Stimulated activated CD8-positive, alpha-beta memory T cell treated with anti-CD3 and anti-CD28 coated beads, Interleukin-15, amount 100 ng/mL, for 24 hours (primary cell): ENCODE data around the gene SLFNL1.

Experiments used
- DNase-seq: peaks from one replicate; pipeline ENCODE4 v3.0.0-alpha.2; 2020; ENCODE audit warnings: low read depth

SLFNL1 gene

DNA sequence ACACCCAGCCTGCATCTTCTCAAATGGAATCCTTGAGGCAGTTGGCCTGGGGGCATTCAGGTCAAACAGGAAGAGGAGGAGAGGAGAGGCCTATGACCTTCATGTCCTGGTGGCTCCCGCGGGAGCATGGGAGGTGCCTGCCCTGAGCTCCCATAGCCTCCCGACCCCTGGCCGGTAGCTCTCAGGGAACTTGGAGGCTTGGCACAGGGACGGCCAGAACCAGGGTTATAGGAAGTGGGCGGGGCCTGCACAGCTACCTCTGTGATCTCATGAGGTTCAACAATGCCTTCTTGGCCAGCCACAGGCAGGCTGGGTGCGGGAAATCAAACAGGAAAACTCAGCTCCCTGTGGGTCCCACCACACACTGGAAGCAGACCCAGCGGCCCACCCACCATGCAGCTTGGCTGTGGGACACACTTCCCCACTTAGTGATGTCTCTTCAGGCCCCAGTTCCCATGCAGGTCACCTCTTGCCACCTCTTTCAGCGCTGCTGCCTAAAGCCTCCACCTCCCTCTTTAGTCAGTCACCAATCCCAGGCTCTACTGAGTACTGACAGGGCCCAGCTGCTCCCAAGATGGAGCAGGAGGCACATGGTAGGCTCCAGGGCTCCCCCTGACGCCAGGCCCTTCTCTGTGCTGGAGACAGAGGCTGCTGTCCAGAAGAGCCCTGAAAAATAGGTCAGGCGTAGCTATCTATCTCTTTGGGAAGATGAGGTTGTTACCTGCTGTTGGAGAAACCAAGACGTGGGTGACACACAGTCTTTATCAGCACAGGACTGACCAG is at the start of gene SLFNL1:
TSS of gene SLFNL1 (minus strand) at position 200 of the 783 bp plus-strand sequence. CDS start 1,065 bp downstream, outside the sequence.
- no peak for DNase-seq

DNA sequence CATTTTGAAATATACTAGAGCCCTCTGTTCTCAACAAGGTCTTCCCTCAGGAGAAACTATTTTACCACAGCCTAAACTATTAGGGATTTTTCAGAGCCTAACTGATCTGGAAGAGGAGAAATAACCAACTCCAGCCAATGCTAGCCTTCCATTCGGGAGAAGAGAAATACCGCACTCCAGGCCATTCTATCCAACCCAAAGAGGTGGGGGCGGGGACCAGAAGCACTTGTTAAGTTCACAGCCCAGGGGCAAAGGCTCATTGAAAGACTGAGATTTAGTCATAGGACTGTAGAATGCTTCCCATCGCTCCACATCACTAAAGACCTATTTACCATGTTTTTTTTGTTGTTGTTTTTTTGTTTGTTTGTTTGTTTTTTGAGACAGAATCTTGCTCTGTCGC is 35.4 kb upstream of the SLFNL1 start:
- DNase-seq: no peak

DNA sequence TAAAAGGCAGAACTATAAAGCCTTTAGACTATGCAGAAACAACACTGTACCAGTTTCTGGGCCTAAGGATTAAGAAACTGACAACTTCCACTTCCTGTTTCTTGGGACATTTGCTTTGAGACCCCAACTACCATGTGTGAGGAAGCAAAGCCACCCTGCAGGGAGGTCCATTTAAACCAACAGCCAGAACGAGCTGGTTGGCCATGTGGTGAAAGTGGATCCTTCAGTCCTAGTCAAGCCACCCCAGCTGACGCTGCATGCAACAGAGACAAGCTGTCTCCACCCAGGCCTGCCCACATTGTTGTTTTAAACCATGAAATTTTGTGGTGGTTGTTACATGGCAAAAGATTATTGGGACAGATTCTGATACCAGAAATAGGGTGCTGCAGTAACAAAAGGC is 31.8 kb upstream of the SLFNL1 start:
- no peak for DNase-seq

DNA sequence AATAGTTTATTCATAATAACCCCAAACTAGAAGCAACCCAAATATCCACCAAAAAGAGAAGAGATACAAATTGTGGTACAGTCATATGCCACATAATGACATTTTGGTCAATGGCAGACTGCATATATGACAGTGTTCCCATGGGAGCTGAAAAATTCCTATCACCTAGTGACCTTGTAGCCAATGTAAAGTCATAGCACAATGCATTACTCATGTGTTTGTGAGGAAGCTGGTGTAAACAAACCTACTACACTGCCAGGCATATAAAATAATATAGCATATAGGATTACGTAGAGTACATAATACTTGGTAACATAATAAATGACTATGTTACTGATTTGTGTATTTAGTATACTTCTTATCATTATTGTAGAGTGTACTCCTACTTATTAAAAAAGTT is 29.5 kb upstream of the SLFNL1 start:
- no peak for DNase-seq

DNA sequence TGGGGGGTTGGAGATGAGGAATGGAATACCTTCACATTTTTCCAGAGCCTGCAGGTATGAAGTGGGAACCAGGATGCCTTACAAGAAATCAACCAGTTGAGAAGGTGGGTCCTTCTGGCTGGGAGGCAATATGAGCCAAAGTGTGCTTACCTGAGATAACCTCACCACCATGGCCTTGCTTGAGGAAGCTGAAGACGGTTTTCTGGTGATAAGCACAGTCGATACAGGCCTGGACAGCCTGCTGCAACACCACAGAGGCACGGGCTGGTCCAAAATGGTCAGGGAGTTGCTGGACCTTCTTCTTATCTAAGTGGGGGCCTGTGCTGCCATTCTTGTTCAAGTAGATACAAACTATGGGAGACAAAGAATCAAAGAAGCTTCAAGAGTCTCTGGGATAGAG is 27.0 kb upstream of the SLFNL1 start:
- no peak for DNase-seq

DNA sequence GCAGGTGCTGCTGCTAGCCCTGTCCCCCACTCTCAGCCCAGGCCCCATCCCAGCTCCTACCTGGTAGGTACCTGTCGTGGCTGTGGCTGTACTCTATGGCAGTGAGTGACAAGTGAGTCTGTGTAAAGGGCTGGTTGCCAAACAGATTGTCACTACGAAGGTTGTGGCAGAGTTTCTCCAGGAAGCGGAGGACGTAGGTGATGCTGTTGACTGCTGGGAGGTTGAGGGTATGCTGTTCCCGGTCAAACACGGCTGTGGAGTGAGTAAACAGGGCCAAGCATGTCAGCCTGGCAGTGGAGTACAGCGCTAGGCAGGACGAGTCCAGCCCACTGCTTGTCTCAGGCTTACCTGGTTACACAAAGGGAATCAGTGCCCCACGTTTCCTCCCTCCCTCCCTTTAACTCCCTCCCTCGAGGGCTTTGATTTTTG is 24.8 kb upstream of the SLFNL1 start:
- no peak for DNase-seq

DNA sequence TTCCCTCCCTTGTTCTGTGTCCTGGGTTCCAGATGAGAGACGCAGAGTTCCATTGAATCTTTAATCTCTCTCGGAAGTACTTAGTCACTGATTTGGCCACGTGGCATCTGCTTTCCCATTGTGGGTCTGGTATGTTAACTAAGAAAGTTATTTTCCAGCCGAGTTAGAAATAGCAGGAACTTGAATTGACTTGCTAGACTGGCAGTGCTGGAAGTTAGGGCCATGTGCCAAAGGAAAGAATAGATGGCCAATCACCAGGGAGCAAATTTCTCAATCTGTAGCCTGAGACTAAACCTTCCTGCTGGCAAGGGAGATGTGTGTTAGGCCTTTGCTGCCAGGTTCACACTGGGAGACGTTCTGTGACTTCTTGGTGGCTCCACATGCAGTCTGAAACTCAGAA is 24.2 kb upstream of the SLFNL1 start:
- DNase-seq: no peak

DNA sequence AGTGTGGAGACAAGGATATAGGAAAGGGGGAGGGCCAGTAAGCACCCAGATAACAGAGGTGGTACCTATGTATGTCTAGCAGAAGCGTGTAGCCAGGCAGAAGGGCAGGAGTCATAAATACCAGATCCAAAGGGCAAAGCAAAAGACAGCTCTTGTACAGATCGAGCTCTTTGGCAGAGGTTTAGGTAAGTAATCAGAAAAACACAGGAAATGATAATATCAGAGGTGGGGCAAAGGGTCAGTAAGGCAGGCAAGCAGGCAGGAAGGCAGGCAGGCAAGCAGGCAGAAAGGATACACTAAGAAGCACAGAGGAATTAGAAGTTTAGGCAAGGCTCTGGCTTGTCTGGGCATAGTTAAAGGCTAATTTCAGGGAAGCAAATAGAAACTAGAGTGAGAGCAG is 22.7 kb upstream of the SLFNL1 start:
- no peak for DNase-seq

DNA sequence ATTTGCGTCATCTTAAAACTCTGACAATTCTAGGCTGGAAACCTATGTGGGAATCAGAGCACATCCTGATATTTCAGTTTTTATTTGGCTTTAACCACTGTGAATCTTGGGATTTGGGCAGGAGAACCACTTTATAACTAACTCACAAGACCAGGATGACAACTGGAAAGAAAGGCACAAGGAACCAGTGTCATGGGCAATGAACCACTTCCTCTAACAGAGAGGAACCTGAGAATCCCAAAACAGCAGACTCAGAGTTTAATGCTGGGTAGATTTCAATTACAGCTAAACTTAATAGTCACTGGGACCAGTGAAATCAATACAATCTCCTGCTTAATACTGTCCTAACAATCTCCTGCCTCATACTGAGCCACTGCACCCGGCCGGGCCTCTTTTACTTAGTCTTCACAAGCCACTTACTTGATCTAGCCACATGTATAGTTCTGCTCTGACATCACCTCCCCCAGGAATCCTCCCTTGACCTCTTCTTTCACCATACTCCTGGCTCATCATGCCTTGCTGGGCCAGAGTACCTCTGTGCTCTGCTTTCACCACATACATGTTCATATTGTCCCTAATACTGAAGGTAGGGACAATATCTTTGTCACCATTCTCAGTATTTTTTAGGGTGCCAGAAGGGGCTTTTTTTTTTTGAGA is 20.2 kb upstream of the SLFNL1 start:
- DNase-seq: no peak

DNA sequence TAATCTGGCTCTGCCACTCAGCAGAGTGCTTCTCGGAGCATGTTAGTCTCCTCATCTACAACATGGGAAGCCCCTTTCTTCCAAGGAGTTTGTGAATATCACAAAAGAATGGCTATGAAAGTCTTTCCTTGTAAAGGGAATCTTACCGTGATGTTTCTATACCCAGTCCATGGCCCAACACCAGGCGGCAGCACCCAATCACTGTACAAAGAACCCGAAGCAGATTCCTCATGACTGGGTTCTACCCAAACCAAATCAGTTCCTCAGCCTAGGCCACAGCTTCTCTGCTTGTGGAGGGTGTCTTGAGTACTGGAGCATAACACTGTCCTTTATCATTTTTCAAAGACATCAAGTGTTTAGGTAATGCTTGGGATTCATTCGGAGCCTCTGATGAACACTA is 16.6 kb upstream of the SLFNL1 start:
- no peak for DNase-seq

DNA sequence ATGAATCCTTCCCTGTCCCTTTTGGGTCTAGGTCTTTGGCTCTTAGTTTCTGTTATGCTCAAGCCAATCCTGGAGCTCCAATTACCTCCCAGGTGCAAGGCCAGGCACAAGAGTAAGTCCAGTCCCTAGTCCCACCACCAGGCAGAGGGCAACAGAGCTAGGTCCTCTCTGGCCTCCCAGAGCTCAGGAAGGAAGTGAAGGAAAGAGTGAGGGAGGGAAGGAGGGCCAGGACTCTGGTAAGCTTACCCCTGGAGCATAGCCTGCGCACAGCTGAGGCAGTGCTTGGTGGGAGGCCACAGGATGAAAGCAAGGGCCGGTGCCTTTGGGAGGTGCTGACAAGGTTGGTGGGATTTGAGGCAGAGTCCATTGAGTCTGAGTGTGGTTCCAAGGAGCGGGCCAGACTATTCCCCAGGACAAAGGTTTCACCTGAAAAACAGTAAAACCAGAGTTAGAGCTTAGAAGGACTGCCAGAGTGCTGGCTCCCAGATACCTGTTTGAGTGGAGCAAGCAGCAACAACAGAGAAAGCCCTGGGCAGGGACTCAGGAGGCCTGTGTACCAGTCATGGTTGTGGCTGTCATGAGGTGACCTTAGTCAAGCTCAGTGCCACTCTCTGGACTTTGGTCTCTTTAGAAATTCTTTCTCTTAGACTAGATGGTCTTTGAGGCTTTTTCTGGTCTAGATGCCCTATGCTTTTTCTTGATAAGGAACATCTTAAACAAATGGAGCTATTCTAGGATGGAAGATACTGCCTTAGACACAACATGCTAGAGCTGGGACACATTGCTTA is 15.8 kb upstream of the SLFNL1 start:
- no peak for DNase-seq

DNA sequence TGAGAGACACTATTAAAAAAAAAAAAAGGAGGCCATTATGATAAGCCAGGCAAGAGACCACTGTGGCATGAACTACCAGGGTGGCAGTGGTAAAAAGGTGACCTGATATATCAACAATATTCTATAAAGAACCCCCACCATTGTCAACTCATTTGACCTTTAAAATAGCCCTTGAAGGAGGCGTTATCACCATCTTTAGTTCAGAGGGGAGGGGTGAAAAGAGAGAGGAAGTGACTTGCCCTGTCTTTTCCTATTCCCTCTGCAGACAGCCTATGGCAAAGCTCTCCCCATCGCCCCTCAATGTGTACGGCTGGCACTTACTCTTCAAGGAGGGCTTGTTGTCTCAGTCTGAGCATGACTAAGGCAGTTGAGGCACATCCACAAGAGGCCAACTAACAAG is 11.7 kb upstream of the SLFNL1 start:
- no peak for DNase-seq

DNA sequence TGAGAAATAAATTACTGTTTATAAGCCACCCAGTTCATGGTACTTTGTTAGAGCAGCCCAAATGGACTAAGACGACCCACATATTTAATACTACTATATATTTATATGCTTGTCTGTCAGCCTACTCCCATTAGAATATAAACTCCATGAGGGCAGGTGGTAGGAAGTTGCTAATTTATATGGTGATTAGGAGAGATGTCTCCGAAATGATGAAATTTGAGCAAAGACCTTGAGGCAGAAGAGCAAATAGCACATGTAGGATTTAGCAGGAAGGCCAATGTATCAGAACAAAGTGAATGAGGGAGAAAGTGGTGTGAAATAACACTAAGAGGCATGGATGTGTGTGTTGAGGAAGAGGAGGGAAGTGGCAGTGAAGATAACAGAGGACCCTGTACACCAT is 10.6 kb upstream of the SLFNL1 start:
- no peak for DNase-seq

DNA sequence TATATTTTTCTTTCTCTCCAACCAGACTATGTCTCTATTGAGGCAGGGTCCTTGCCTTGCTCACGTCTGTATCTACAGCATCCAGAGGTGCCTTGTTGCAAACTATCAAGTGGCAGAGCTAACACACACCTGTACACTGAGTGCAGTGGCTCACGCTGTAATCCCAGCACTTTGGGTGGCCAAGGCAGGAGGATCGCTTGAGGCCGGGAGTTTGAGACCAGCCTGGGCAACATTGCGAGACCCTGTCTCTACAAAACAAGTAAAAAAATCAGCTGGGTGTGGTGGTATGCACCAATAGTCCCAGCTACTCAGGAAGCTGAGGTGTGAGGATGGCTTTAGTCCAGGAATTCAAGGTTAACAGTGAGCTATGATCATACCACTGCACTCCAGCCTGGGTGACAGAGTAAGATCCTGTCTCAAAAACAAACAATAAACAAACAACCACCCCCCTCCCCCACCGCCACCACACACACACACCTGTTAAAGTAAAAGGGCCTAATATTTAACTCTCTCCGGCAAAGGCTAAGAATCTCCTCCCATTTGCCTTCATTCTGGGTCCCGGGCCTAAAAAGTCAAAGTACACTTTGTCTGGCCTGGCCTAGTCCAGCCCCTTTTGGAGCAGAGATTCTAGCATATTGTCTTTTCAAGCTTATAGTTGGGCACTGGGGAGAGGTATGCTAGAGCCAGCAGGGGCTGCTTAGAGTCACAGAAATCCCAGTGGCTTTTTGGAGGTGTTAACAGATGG is 9.5 kb upstream of the SLFNL1 start:
- no peak for DNase-seq

DNA sequence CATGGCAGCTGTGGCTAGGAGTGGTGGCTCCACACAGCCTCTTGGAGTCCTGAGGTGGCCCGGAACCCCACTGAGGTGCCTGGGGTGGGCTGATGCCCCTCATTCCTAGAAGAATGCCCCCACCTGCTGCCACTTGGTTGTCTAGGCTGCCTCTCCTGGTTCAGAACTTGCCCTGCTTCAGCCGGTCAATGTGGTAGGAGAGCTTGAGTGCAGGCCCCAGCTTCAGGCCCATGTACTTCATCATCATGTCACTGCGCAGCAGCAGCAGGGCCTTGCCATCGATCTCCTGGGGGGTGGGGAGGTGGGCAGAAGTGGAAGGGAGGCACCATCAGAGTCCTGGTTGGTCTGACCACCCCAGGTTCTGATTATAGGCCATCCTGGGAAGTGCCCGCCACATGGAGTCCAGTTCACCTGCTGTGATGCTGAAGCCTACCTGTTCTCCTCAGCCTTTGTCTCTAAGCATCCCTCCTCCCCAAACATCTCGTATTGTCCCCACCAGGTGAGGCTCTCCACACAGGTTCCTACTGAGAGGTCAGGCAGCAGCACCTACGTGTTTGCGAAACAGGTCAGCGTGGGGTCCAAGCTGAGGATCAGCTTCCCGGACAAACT is 6.6 kb upstream of the SLFNL1 start:
- no peak for DNase-seq

DNA sequence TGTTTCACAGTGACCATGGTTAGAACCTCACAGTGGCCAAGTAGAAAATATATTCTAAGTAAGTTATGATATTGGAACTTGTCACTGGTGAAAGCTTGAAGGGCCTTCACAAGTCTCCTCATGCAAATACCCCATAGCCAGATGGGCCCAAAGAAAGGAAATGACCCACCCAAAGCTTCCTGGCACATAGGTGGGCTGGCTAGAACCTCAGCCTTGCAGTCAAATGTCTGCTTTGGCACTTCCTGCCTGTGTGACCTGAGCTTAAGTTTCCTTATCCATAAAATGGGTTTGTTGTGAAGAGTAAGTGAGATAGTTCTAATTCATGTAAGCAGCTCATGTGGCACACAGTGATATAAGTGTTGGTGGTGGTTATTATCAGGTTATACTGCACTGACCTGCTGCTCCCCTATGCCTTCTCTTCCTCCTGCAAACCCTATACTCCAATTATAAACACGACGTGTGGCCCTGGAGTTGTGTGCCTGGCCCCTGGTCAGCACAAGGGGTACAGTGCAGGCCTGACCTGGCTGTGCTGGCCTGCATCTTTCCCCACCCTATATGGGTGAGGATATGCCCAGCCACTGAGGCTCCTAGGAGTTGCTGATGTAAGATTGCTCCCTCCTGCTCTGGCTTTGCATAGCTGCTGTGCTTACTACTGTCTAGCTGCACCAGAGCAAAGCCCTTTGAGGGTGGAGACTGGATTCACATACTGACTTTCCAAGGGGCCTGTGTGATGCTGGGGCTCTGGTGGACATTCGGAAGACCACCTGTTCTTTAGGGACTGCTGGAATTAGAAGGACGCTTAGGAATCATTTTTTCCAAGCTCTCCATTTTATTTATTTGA is 4.7 kb upstream of the SLFNL1 start:
- DNase-seq: no peak

DNA sequence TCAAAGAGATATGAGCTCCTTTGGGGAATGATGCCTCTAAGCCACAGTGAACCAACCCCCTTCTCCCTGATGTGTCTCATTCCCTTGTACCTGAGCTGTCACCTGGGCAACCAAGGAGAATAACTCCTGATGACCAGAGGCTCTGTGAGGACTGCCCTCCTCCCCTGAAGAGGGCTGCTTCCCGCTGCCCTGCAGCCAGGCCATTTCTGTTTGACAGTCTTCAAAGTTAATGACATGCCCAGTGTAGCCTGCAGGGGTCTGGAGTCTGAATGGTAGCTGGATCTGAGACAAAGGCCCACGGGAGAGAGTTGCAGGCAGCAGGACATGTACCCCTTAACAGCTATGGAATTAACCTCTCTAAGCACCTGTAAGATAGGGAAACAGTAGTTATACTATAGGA is 3.4 kb upstream of the SLFNL1 start:
- DNase-seq: no peak

DNA sequence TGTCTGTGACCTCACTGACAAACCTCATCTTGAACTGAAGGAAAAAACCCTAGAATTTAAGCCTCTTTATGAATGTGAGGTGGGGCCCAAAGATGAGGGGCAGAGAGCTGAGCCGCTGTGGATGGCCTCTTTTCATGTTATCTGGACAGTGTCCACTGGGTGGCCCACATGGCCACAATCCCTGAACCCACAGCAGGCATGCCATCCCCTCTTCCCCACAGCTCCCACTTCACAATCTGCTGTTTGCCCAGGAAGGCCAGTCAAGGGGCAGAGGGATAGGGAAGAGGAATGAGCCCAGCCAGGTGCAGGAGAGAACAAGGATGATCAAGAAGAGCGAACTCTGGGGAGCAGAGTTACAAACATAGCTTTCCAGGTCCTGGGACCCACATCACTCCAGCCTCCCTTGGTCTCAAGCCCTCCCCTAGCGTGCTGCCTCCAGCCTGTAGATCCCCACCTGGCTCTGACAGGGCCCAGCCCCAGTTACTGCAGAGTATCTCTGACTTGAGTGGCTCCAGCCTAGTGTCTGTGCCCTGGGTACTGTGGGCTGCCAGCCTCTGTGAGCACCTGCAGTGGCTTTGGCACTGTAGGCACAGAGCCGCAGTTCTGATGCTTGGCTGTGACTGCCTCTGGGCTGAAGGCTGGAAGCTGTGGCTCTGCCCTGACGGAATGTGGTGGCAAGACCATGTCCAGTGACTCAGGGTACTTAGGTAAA is 1.9 kb upstream of the SLFNL1 start:
- no peak for DNase-seq

DNA sequence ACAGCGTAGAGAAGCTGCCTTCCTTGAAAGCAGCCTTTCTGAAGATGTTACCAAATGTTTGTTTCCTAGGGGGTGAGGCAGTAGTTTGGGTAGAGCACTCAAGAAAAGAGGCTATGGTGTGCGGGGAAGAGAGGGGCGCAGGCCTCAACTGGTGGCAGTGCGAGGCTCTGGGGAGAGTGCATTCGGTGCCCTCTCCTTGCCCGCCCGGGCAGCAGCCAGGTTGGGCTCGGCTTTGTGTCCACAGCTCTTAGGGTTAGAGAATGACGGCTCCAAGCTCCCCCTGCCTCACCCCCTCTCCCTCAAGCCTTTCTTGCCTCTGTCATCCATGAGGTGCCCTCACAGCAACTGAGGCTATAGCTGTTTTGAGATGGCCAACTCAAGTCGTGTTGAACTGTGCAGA is 899 bp upstream of the SLFNL1 start:
- DNase-seq: no peak

DNA sequence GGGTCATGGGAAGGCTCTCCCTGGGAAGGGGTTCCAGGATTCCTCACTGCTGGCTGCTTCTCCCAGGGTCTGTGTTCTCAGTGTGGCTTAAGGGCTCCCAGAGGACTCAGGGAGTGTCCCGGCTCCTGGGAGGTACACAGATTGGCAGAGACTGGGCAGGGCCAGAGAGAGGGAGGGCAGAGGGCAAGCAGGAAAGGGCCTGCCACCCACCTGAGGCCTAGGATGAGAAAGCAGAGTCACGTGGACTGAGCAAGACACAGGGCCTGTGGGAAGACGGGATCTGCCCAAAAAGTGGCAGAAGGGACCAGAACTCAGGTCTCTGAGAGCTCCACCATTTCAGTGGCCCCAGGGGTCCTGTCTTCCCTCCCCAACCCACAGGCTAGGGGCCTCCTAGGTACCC is 871 bp downstream of the SLFNL1 start:
- DNase-seq: no peak
